Fibroblast of skin of left quadriceps (primary cell): ENCODE data around the gene ZNF785.
"Not testable (repeated sequence)": the region's sequence is repeated elsewhere in the genome, so short reads cannot be mapped to it uniquely, and the experiment has no call there.

Experiments used
- DNase-seq, 2 experiments: peaks; one replicate each; pipeline ENCODE4 v3.0.0-alpha.2; 2013; ENCODE audit warnings: low read depth in 2 of 2

ZNF785 gene

GRCh38 chr16:30539986-30540526, 45.4 kb downstream of the ZNF785 start:
- not testable (repeated sequence) for DNase-seq

GRCh38 chr16:30539000-30539964, 46.2 kb downstream of the ZNF785 start:
- no peak for DNase-seq

- DNase-seq = not testable (repeated sequence)
These were observed 49.0 kb downstream of the ZNF785 start for GRCh38 chr16:30536391-30537024.

- no peak for DNase-seq
These were observed 49.7 kb downstream of the ZNF785 start for GRCh38 chr16:30535777-30536190.

- no peak for DNase-seq
These were observed 50.3 kb downstream of the ZNF785 start for GRCh38 chr16:30535106-30535776.

GRCh38 chr16:30534368-30535105, 51.0 kb downstream of the ZNF785 start, which contains the start of gene ZNF747:
TSS of gene ZNF747 (minus strand) at chr16:30534858. CDS start at chr16:30534679, 179 bp downstream.
- DNase-seq = peak; percentile 60 to 65

- no peak for DNase-seq
These were observed 51.6 kb downstream of the ZNF785 start for GRCh38 chr16:30533748-30534367.

- DNase-seq = no peak
These were observed 52.4 kb downstream of the ZNF785 start for GRCh38 chr16:30533146-30533522.

- DNase-seq = no peak
These were observed 53.0 kb downstream of the ZNF785 start for GRCh38 chr16:30532285-30533145.
